ENCODE measurements around the gene FAM216A. TPM values are rescaled to one million over a fixed set of nuclear protein-coding genes. Genes with fewer than 3 reads are reported as not detected.

The FAM216A gene
- total RNA-seq, 3 donors from 2014 or later, result 6.1 to 10.5 (median 8.5) TPM

GRCh38 chr12:110528277-110528839, 59.7 kb downstream of the FAM216A start:
- H3K27ac ChIP-seq, result no peak overlapping the region
- no peaks in the 10 kb centered on the region for H3K36me3 ChIP-seq
- H3K9me3 ChIP-seq, result no peaks in the 10 kb centered on the region
- intact Hi-C loops (cut with DNase I; ENCODE audit: low total_unique reads), result no loop called here
- H3K4me3 ChIP-seq, result no peak overlapping the region
- H3K27me3 ChIP-seq, result no peaks in the 10 kb centered on the region
- H3K4me1 ChIP-seq, result peaks cover 0 to 9% of the 10 kb centered on the region in 2 donors
- no peak for TF ChIP-seq POLR2A (IDR thresholded peaks at IDR 0.05)
- TF ChIP-seq POLR2AphosphoS5 (IDR thresholded peaks at IDR 0.05), result no peak
- no peak for TF ChIP-seq CTCF (IDR thresholded peaks at IDR 0.05)
- no peak for DNase-seq (ENCODE audit: low spot score in 2 of 2)

- Histone ChIP-seq H3K9me3 (no peaks in the 10 kb centered on the region), H3K27me3 (no peaks in the 10 kb centered on the region), H3K36me3 (no peaks in the 10 kb centered on the region), H3K27ac (no peak overlapping the region), H3K4me3 (no peak overlapping the region), H3K4me1 (peaks cover 0 to 9% of the 10 kb centered on the region in 2 donors)
- DNase-seq (ENCODE audit: low spot score in 2 of 2), result no peak
- no peak for TF ChIP-seq CTCF (IDR thresholded peaks at IDR 0.05)
- no peak for TF ChIP-seq POLR2AphosphoS5 (IDR thresholded peaks at IDR 0.05)
- TF ChIP-seq POLR2A (IDR thresholded peaks at IDR 0.05), result no peak
- intact Hi-C loops (cut with DNase I; ENCODE audit: low total_unique reads), result no loop called here
These were observed 61.9 kb downstream of the FAM216A start for GRCh38 chr12:110530511-110530910.

DNA sequence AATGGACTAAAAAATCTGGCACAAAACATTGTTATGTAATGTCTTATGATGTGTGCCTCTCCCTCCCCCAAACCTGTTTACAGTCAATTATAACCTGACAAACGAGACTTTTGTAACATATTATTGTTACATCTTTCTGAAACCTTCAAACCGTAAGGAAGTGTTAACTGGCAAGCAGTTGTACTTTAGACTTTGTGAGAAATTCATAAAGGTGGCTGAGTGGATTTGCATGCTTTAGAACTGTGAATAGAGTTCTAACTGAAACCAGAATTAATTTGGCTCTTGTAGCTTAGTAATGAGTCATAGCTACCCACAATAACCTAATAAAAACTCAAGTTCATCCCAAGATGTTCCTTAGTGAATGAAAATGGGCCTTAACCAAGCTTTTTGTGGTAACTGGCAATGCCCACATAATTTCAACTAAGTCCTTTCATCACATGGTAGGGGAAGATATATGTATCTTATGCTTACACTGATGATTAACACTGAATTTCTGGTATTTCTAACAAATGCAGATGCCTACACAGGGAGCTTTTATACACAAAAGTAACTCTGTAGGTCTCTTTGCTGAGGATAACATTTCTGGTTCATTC, 63.2 kb downstream of the FAM216A start:
- TF ChIP-seq CTCF (IDR thresholded peaks at IDR 0.05) (no peak), POLR2A (IDR thresholded peaks at IDR 0.05) (no peak), POLR2AphosphoS5 (IDR thresholded peaks at IDR 0.05) (no peak)
- no peaks in the 10 kb centered on the region for H3K36me3 ChIP-seq
- intact Hi-C loops (cut with DNase I; ENCODE audit: low total_unique reads), result no loop called here
- H3K4me1 ChIP-seq, result peaks cover 0 to 11% of the 10 kb centered on the region in 2 donors
- no peak for DNase-seq (ENCODE audit: low spot score in 2 of 2)
- H3K9me3 ChIP-seq, result no peaks in the 10 kb centered on the region
- H3K27me3 ChIP-seq, result no peaks in the 10 kb centered on the region
- peak overlapping the region in 1 of 3 donors; percentile 32 for H3K4me3 ChIP-seq
- H3K27ac ChIP-seq, result peak overlapping the region; percentile 77 to 78

DNA sequence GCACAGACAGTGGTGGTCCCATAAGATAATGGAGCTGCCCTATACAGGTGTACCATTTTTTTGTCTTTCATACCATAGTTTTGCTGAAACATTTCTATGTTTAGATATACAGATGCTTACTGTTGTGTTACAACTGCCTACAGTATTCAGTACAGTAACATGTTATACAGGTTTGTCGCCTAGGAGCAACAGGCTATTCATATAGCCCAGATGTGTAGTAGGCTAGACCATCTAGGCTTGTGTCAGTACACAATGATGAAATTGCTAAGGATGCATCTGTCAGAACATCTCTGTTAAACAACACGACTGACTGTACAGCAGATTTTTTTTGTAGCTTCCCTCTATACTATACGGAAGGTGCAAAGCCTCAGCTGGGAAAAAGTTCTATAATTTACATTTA, 64.0 kb downstream of the FAM216A start:
- intact Hi-C loops (cut with DNase I; ENCODE audit: low total_unique reads), result no loop called here
- peak overlapping the region; percentile 77 to 78 for H3K27ac ChIP-seq
- H3K4me3 ChIP-seq, result no peak overlapping the region
- no peaks in the 10 kb centered on the region for H3K9me3 ChIP-seq
- no peaks in the 10 kb centered on the region for H3K27me3 ChIP-seq
- H3K36me3 ChIP-seq, result no peaks in the 10 kb centered on the region
- peaks cover 0 to 15% of the 10 kb centered on the region in 2 donors for H3K4me1 ChIP-seq
- TF ChIP-seq POLR2AphosphoS5 (IDR thresholded peaks at IDR 0.05), result no peak
- TF ChIP-seq CTCF (IDR thresholded peaks at IDR 0.05), result no peak
- no peak for TF ChIP-seq POLR2A (IDR thresholded peaks at IDR 0.05)
- no peak for DNase-seq (ENCODE audit: low spot score in 2 of 2)

DNA sequence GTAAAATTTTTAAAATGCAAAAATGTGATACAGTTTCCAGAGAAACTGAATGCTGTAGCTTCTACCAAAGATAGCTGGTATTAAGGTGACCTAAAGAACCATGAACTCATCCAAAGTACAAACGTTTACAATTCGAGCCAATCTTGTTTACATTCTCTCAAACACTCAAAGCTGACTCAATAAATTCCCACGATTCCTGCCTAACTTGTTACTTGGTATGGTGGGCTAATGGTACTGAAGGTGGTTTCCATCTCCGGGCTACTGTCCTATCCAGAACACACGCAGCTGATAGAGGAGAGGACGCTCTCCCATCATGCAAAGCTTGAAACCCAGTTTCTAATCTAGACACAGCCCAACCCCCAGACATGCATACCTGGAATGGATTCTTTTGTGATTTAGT, 65.0 kb downstream of the FAM216A start:
- H3K4me1 ChIP-seq, result peaks cover 0 to 15% of the 10 kb centered on the region in 2 donors
- H3K36me3 ChIP-seq, result no peaks in the 10 kb centered on the region
- H3K27ac ChIP-seq, result no peak overlapping the region
- no peaks in the 10 kb centered on the region for H3K27me3 ChIP-seq
- no peak overlapping the region for H3K4me3 ChIP-seq
- H3K9me3 ChIP-seq, result no peaks in the 10 kb centered on the region
- intact Hi-C loops (cut with DNase I; ENCODE audit: low total_unique reads), result no loop called here
- TF ChIP-seq POLR2A (IDR thresholded peaks at IDR 0.05), result no peak
- DNase-seq (ENCODE audit: low spot score in 2 of 2), result no peak
